BE2C (cell line): ENCODE measurements around the gene PHKG2.
A peak's percentile ranks its signal among the peaks of the same experiment; 100 is the strongest.

Experiments used
- DNase-seq: peaks from one replicate; pipeline ENCODE4 v3.0.0-alpha.2; 2020
- H3K27me3 ChIP-seq: fragments of 250-450 bp; sonication (Bioruptor Pico); 2 replicates; pipeline ENCODE4 v1.5.1; 2020; ENCODE audit warnings: mild to moderate bottlenecking
- H3K36me3 ChIP-seq: fragments of 250-450 bp; sonication (Bioruptor Pico); 2 replicates; pipeline ENCODE4 v1.5.1; 2020; ENCODE audit warnings: mild to moderate bottlenecking
- H3K4me1 ChIP-seq: fragments of 250-450 bp; sonication (Bioruptor Pico); 2 replicates; pipeline ENCODE4 v1.5.1; 2020
- H3K4me3 ChIP-seq: 2 replicates; pipeline ENCODE4 v1.5.1; 2011; ENCODE audit warnings: low read depth, low read length
- H3K9me3 ChIP-seq: fragments of 250-450 bp; sonication (Bioruptor Pico); 2 replicates; pipeline ENCODE4 v1.5.1; 2020
- CTCF ChIP-seq: IDR thresholded peaks from 2 replicates; pipeline ENCODE4 v1.5.1; 2012; ENCODE audit warnings: mild to moderate bottlenecking, low read depth, low read length

PHKG2 gene

DNA sequence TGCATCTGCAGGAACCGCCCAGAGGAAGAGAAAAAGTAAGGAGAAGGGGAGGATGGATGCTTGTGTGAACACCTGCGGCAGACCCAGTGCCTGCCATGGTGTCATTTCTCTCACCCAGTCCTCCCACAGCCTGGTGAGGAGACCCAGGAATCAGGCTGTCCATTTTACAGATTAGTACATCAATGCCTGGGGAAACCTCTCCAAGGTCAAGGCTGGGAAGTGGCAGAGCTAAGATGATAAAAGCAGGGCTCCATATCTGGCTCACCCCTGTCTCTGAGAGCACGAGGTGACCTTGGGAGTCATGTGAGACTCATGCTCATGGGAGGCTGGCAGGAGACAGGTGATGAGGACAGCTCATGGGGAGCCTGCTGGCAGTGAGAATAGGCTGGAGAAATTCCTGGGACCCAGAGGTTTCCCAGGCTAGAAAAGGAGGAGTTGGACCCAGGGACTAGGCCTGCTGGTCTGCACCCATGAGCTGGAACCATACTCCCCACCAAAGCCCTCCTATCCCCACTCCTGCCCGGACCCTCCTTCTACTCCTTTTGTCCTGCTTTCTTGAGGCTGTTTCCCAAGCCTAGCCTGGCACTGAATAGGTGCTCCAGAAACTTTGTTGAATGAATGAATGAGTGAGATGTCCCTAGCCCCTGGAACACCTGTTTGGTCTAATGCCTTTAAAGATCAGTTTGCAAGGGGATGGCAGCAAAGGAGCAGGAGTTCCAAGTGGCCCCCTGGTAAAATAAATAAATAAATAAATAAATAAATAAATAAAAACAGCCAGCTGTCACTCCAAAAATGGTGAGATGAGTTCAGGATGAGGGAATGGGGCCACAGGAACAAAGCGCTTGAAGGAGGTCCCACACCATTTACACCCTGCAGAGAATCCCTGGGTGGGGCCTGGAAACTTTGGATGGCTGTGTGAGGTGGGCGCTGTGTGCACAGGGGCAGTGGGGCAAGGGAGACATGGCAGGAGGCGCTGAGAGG lies 37.2 kb downstream of the PHKG2 start:
- DNase-seq, result no peak
- Histone ChIP-seq H3K36me3 (peaks cover 24% of the 10 kb centered on the region), H3K4me1 (no peaks in the 10 kb centered on the region), H3K4me3 (peak overlapping the region; percentile 97), H3K9me3 (no peaks in the 10 kb centered on the region), H3K27me3 (no peaks in the 10 kb centered on the region)
- TF ChIP-seq CTCF, result no peak

DNA sequence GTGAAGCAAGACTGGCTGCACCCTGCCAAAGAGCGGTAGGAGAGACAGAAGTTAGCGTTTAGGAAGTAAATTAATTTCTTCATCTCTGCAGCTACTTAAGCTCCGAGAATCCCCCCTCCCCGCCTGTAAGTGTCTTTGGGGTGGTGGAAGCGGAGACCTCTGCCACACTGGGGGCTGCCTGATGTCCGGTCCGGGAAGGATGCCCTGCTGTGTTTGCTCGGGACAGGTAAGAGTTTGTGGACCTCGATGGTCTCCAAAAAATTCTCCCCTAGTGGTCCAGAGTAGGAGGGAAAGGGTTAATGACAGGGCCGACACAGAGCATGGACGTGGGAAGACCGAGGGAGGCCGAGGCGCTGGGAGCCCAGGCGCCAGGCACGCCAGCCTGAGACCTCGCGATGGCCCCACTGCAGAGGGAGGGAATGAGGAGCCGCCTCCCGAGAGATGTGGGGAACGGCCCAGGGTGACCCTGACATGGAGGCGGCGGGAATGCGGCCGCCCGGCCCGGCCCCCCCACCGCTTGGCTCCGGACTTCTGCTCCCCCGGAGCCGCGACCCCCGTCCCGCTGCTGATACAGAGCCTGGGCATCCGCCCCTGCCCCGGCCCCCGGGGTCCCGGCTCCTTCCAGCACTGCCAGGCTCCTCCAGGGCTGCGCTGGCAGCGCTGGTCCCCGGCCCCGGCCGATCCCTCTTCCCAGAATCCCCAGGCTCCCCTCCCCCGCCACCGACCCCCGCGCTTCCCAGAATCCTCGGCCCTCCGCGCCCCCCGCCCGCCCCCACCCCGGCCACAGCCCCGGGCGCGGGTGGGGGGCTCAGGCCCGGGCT lies 38.1 kb downstream of the PHKG2 start:
- H3K36me3 ChIP-seq, result peaks cover 22% of the 10 kb centered on the region
- no peaks in the 10 kb centered on the region for H3K4me1 ChIP-seq
- DNase-seq, result peak; percentile 55
- TF ChIP-seq CTCF, result no peak
- peak overlapping the region; percentile 97 for H3K4me3 ChIP-seq
- no peaks in the 10 kb centered on the region for H3K27me3 ChIP-seq
- no peaks in the 10 kb centered on the region for H3K9me3 ChIP-seq

GRCh38 chr16:30786936-30787612 lies 38.8 kb downstream of the PHKG2 start, which contains the start of gene ZNF629:
ZNF629 (minus strand) TSS chr16:30787205; CDS start chr16:30784482, 2,723 bp downstream.
- Histone ChIP-seq H3K27me3 (no peaks in the 10 kb centered on the region), H3K9me3 (no peaks in the 10 kb centered on the region), H3K4me1 (no peaks in the 10 kb centered on the region), H3K4me3 (peak within 1 kb of the TSS; percentile 97), H3K36me3 (peaks cover 17% of the 10 kb centered on the region)
- no peak for TF ChIP-seq CTCF
- peak; percentile 77 for DNase-seq

DNA sequence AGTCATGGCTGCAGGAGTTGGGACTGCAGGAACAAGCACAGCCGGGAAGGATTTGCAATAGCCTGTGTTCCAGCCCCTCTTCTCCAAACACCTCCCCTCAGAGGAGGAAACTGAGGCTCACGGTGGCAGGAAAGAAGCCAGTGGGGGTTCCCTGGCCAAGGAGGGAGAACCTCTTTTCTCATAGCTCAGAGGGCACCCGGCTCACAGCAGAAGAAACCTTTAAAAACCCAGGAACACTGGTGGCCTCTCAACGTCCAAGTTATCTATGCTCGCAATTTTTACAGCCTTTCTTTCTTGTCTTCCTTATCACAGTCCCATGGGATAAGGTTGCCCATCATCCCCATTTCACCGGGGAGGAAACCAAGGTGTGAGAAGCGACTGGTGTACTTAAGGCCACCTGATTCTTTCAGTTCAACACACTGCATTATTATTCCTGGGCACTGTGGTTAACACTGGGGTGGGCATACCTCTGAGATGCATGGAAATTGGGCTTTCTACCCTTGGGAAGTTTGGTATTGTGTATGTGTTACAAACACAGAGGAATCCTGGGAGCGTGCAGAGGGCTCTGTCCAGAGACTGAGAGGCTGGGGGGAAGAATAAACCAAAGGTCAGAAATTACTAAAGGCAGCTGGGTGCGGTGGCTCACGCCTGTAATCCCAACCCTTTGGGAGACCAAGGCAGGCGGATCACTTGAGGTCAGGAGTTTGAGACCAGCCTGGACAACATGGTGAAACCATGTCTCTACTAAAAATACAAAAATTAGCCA lies 39.6 kb downstream of the PHKG2 start:
- Histone ChIP-seq H3K27me3 (no peaks in the 10 kb centered on the region), H3K4me3 (peak overlapping the region; percentile 97), H3K36me3 (peaks cover 10% of the 10 kb centered on the region), H3K4me1 (no peaks in the 10 kb centered on the region), H3K9me3 (no peaks in the 10 kb centered on the region)
- no peak for DNase-seq
- TF ChIP-seq CTCF, result no peak

- H3K4me3 ChIP-seq, result no peak overlapping the region
- no peaks in the 10 kb centered on the region for H3K9me3 ChIP-seq
- no peaks in the 10 kb centered on the region for H3K27me3 ChIP-seq
- DNase-seq, result no peak
- H3K4me1 ChIP-seq, result no peaks in the 10 kb centered on the region
- H3K36me3 ChIP-seq, result no peaks in the 10 kb centered on the region
- TF ChIP-seq CTCF, result no peak
Observed at GRCh38 chr16:30793508-30794069, 45.4 kb downstream of the PHKG2 start.
